K562 (cell line): Measurements from ENCODE around the gene SECISBP2. TPM values are rescaled to one million over a fixed set of nuclear protein-coding genes. Genes with fewer than 3 reads are reported as not detected.
A peak's percentile ranks its signal among the peaks of the same experiment; 100 is the strongest.

Experiments
- EWSR1 ChIP-seq: fragments of 450-650 bp; IDR thresholded peaks from 2 replicates; pipeline ENCODE4 v1.6.1; 2018; ENCODE audit warnings: borderline replicate concordance, mild to moderate bottlenecking, low read depth, moderate library complexity; ENCODE audit not compliant: partially characterized antibody
- HNRNPH1 ChIP-seq: fragments of 200-400 bp; formaldehyde crosslinking; optimal IDR thresholded peaks from 2 replicates; pipeline ENCODE3; 2017; ENCODE audit warnings: low read depth, mild to moderate bottlenecking, low read length, moderate library complexity
- MTA3 ChIP-seq: fragments of 450-650 bp; formaldehyde crosslinking; IDR thresholded peaks from 2 replicates; pipeline ENCODE4 v1.6.1; 2017; ENCODE audit warnings: mild to moderate bottlenecking, borderline replicate concordance
- MXI1 ChIP-seq: IDR thresholded peaks from 2 replicates; pipeline ENCODE4 v1.6.1; 2011; ENCODE audit warnings: low read depth, mild to moderate bottlenecking, improper control_type of control experiment, low read length
- TAF9B ChIP-seq: fragments of 450-650 bp; IDR thresholded peaks from 2 replicates; pipeline ENCODE4 v1.6.1; 2018; ENCODE audit warnings: mild to moderate bottlenecking; ENCODE audit not compliant: partially characterized antibody
- ZC3H11A ChIP-seq: IDR thresholded peaks from 2 replicates; pipeline ENCODE4 v1.6.1; 2012; ENCODE audit warnings: low read depth, low read length, improper control_type of control experiment
- ZNF253 ChIP-seq: fragments of 250-450 bp; sonication (Bioruptor Pico); conservative IDR thresholded peaks from 2 replicates; pipeline ENCODE4 v1.6.1; 2021; ENCODE audit warnings: mild to moderate bottlenecking
- polyA plus RNA-seq, 8 experiments: library from polyadenylated mRNA; depleted of rRNA in 4 of 8; stranded (reverse) in 5 of 8; unstranded in 3 of 8; fragments of >200 nt; fragmentation: Nextera tagmentation in 2 of 8; fragmentation: Illumina TruSeq in 1 of 8; extraction: Ambion mirVana in 2 of 8; extraction: Trizol in 1 of 8; gene quantifications; 2 replicates each; pipeline versions ENCODE4 v1.2.1 to v1.2.3, GENCODE V29; 2011 to 2014; ENCODE audit warnings: inconsistent platforms in 1 of 8, missing spikeins in 1 of 8
- total RNA-seq, 7 experiments: library from RNA; depleted of rRNA in 6 of 7; stranded (reverse); fragments of >200 nt in 6 of 7; fragmentation: Illumina TruSeq in 2 of 7; extraction: Trizol in 2 of 7; gene quantifications; 2 replicates each; pipeline versions ENCODE4 v1.2.1 to v1.2.3, GENCODE V29; 2011 to 2021; ENCODE audit warnings: low replicate concordance in 1 of 7
- TF ChIP-seq, protein P1 (sequence below): sonication (generic); formaldehyde crosslinking; IDR thresholded peaks from 2 replicates; pipeline ENCODE4 v1.8.0; 2022; ENCODE audit warnings: mild to moderate bottlenecking, low read depth, missing genetic modification reagents
- TF ChIP-seq, protein P2 (sequence below): conservative IDR thresholded peaks from 2 replicates; pipeline ENCODE4 v1.6.1; 2011; ENCODE audit warnings: low read depth, mild to moderate bottlenecking, low read length; ENCODE audit not compliant: control insufficient read depth
- TF ChIP-seq, protein P3 (sequence below): fragments of 250-450 bp; sonication (Bioruptor Pico); IDR thresholded peaks from 2 replicates; pipeline ENCODE4 v1.4.0; 2020; ENCODE audit warnings: mild to moderate bottlenecking, moderate library complexity

SECISBP2 gene
- total and polyA plus RNA-seq, 9 of the 15 experiments (the other 6 are each of a cell fraction or from before 2014, with no cell fraction given) = 3.2 to 41.6 (median 26.1) TPM

DNA sequence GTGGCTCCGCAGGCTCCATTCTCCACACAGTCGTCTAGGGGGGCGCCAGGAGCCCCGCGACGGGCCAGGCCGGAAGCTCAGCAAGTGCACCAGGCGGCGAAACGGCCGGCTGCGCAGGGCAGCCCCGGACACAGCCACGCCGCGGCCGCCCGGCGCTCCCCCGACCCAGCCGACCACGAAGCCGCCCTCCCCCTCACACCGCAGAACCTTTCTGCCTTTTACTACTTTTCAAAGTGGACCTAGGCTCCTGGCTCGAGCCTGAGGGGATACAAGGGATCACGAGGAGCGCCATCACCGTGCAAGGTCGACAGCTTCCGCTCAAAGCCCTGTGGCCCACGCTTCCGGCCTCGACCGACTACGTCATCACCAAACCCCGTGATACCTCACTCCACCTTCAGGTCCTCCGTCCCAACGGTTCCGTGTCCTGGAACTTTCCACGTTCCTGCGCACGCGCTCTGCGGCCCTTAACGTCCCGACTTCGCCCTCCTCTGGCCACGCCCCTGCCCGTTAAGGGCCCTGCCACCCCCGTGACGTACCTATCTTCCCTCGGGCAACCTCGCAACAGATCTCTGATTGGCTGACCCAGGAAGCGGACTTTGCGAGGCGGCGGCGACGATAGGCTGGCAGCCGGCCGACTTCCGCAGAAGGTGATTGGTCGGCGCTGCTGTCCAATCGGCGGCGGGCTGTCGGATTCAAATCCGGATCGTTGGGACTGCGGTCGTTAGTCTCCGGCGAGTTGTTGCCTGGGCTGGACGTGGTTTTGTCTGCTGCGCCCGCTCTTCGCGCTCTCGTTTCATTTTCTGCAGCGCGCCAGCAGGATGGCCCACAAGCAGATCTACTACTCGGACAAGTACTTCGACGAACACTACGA, 7.6 kb upstream of the SECISBP2 start, which contains the start of gene CKS2 (continued):
- TF ChIP-seq HNRNPH1 (no peak), ZNF253 (no peak), MXI1 (no peak; the same call in 1 of the 2 replicates), TAF9B (peak; percentile 71), MTA3 (0 out of 2 replicates have a peak, but pooled peaks have one; percentile 21), ZC3H11A (no peak), EWSR1 (no peak)
- TF ChIP-seq, protein P1, sequence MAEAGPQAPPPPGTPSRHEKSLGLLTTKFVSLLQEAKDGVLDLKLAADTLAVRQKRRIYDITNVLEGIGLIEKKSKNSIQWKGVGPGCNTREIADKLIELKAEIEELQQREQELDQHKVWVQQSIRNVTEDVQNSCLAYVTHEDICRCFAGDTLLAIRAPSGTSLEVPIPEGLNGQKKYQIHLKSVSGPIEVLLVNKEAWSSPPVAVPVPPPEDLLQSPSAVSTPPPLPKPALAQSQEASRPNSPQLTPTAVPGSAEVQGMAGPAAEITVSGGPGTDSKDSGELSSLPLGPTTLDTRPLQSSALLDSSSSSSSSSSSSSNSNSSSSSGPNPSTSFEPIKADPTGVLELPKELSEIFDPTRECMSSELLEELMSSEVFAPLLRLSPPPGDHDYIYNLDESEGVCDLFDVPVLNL (CRISPR knock-in tag) = peak; percentile 26; the same call in 1 of the 2 replicates
- TF ChIP-seq, protein P2, sequence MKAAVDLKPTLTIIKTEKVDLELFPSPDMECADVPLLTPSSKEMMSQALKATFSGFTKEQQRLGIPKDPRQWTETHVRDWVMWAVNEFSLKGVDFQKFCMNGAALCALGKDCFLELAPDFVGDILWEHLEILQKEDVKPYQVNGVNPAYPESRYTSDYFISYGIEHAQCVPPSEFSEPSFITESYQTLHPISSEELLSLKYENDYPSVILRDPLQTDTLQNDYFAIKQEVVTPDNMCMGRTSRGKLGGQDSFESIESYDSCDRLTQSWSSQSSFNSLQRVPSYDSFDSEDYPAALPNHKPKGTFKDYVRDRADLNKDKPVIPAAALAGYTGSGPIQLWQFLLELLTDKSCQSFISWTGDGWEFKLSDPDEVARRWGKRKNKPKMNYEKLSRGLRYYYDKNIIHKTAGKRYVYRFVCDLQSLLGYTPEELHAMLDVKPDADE = peak; percentile 13; the same call in 1 of the 2 replicates
- TF ChIP-seq, protein P3, sequence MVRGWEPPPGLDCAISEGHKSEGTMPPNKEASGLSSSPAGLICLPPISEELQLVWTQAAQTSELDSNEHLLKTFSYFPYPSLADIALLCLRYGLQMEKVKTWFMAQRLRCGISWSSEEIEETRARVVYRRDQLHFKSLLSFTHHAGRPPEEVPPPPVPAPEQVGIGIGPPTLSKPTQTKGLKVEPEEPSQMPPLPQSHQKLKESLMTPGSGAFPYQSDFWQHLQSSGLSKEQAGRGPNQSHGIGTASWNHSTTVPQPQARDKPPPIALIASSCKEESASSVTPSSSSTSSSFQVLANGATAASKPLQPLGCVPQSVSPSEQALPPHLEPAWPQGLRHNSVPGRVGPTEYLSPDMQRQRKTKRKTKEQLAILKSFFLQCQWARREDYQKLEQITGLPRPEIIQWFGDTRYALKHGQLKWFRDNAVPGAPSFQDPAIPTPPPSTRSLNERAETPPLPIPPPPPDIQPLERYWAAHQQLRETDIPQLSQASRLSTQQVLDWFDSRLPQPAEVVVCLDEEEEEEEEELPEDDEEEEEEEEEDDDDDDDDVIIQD = no peak
